GM12874 (cell line): ENCODE results near the gene SFT2D2.

ENCODE experiments used
- TF ChIP-seq, protein P1 (sequence below): IDR thresholded peaks from 2 replicates; pipeline ENCODE4 v1.5.1; 2011; ENCODE audit warnings: low read depth, mild to moderate bottlenecking, control low read depth, low read length, moderate library complexity; ENCODE audit not compliant: insufficient read depth

SFT2D2 gene

DNA sequence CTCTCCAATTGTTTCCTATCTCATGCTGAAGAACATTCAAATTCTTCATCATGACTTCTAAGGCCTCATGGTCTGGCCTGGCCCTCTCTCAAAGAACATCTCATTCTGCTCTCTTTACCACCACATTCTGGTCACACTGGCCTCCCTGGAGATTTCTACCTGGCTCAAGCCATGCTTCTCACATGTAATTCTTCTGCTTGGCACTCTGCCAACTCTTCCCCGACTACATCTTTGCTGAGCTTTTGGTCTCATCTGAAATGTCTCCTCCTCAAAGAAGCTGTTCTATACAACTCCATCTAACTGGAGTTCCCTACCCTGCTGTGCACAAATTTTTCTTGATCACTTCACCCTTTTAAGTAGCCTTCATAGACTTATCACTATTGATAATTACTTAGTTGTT, 53.4 kb downstream of the SFT2D2 start:
- TF ChIP-seq, protein P1, sequence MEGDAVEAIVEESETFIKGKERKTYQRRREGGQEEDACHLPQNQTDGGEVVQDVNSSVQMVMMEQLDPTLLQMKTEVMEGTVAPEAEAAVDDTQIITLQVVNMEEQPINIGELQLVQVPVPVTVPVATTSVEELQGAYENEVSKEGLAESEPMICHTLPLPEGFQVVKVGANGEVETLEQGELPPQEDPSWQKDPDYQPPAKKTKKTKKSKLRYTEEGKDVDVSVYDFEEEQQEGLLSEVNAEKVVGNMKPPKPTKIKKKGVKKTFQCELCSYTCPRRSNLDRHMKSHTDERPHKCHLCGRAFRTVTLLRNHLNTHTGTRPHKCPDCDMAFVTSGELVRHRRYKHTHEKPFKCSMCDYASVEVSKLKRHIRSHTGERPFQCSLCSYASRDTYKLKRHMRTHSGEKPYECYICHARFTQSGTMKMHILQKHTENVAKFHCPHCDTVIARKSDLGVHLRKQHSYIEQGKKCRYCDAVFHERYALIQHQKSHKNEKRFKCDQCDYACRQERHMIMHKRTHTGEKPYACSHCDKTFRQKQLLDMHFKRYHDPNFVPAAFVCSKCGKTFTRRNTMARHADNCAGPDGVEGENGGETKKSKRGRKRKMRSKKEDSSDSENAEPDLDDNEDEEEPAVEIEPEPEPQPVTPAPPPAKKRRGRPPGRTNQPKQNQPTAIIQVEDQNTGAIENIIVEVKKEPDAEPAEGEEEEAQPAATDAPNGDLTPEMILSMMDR = no peak

DNA sequence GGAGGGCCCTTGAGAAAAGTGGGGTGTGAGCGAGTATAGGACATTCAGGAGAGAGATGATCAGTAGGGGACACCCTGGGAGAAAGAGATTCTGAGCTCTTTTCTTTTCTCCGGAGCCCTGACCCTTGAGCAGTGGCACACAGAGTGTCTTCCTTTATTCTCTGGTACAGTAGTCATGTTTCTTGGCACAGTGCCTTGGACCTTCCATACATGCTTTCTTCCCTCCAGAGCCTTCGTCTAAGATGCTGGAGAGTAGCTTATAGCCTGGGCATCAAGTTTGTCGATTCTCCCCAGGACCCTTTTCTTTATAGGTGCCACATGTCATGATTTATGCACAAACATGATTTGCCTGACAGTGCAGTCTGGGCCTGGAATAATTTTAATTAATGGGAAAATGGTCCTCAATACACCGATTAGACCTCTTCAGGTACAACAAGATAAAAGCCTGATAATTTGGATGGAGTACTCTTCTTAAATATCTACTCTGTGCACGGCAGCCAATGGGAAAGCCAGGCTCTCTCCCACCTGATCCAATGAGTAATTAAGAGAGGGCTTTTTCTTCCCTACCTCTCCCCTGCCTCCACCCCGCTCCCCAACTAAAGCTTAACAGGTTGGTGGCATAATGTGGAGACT, 54.6 kb downstream of the SFT2D2 start, which contains the start of gene TBX19:
Gene TBX19, plus strand, starts transcription at position 582 of the 632 bp plus-strand sequence. CDS start 214 bp downstream, outside the sequence.
- TF ChIP-seq, protein P1 = no peak

DNA sequence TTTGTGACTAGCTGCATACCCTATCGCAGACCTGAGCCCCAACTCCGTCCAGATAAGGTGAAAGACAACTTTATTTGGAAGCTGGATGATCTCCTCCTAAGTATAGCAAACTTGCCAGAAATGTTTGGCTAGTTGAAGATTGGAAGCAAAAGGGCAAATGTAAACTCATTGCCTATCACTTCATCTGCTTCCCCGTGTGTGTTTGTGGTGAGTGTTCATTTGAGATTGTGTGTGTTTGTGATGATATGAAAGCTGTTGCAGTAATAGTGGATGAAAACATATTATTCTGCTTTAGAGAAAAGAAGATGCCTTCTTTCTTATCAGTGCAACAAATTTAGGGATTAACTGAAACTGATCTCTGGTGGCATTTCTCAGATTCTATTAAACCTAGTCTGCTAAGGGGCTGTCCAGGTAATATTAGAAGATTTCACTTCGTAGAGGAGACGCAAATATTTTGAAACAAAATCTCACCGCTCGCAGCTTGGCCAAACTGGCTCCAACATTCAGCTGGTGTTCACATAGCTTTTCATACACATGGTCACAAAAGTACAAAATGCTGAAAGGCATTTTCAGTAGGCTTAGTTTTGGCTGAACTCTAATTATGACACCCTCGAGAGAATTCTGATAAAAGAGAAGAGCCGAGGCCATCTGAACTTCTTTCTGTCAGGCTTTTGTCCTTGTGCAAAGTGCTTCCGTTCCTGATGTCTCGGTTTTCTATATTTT, 56.0 kb downstream of the SFT2D2 start:
- TF ChIP-seq, protein P1 = no peak

DNA sequence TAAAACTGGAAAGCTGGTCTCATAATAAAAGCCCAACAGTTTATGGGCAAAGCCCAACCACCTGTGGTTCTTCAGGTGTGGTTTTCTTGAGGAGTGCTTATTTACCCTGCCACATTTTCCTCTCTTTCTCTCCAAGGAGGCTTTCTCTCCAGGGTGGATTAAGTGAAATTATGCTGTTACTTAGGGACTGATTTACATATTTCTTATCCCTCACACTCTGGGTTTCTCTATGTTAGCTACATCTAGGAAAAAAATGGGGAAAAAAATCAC, 59.7 kb downstream of the SFT2D2 start:
- TF ChIP-seq, protein P1 = no peak

DNA sequence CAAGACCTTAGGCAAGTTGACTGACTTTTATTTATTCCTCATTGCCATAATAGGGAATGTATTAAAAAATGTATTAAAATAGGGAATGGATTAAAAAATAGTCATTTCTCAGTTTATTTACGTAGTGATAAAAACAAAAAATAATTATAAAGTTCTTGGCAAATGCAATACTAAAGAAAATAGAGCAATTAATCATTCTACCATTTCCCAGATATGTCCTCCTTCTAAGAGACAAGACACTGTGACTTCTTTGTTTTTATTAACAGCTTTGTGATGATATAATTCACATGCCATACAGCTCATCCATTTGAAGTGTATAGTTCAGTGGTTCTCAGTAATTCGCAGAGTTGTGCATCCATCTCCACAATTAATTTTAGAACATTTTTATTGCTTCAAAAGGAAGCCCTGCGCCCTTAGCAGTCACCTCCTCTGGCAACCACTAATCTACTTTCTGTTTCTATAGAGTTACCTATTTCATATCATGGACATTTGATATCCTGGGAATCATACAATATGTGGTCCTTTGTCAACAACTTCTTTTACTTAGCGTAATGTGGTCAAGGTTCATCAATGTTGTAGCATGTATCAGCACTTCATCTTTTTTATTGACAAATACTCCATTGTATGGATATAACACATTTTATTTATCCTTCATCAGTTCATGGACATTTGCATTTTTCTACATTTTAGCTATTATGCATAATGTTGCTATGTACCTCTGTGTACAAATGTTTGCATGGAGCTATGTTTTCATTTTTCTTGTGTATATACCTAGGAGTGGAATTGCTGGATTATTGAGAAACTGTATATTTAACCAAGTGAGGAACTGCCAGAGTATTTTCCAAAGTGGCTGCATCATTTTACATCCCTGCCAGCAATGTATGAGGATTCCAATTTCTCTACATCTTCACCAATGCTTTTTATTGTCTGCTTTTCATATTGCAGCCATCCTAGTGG, 60.4 kb downstream of the SFT2D2 start:
- TF ChIP-seq, protein P1 = no peak

DNA sequence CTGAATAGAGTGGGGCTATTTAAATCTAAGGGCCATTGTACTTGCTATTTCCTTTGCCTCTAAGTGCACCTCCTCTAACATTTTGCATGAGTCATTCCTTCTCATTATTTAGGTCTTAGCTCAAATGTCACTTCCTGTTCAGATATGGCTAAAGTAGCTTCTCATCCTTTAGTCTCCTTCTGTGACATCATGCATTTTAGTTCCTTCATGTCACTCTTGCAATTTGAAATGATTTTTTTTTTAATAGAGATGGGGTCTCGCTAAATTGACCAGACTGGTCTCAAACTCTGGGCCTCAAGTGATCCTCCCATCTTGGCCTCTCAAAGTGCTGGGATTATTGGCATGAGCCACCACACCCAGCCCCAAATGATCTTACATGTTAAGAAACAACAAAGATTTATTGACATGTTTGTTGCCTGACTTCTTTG, 61.4 kb downstream of the SFT2D2 start:
- TF ChIP-seq, protein P1 = no peak

DNA sequence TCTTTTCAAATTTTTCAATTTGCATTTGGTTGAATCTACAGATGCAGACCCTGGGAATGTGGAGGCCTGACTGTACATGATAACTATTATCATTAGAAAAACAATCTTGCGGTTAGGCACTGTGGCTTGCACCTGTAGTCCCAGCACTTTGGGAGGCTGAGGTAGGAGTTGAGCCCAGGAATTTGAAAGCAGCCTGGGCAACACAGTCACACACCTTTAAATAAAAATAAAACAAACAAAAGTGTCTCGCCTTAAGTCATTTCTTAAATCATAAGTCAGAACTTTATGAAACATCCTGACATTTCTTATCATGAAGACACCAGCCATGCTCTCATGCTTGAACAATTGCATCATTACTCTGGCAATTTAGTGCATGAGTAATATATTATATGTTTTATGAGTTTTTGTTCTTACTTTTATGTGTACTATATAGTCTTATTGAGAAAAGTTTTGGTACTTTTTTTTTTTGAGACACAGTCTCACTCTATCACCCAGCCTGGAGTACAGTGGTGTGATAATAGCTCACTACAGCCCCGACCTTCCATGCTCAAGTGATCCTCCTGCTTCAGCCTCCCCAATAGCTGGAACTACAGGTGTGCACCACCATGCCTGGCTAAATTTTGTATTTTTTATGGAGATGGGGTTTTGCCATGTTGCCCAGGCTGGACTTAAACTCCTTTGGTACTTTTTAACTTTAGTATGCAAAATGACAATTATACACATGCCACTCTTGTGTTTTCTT, 62.7 kb downstream of the SFT2D2 start:
- TF ChIP-seq, protein P1 = no peak
